ENCODE data around the gene SLC2A11.
"Not testable (repeated sequence)": the region's sequence is repeated elsewhere in the genome, so short reads cannot be mapped to it uniquely, and the experiment has no call there.

Gene SLC2A11

GRCh38 chr22:23897320-23897719 is 39.6 kb downstream of the SLC2A11 start:
- H3K4me2 ChIP-seq (ENCODE audit: insufficient read depth, low read length, poor library complexity, severe bottlenecking) = no peak overlapping the region
- no peak overlapping the region for H4K8ac ChIP-seq (ENCODE audit: low read depth, low read length)
- no peaks in the 10 kb centered on the region for H3K27me3 ChIP-seq (ENCODE audit: control insufficient read depth in 3 of 3, insufficient read depth in 3 of 3, low read depth in 1 of 3, low read length in 3 of 3)
- no peak overlapping the region for H3K14ac ChIP-seq (ENCODE audit: low read length)
- no peak overlapping the region for H3K4me3 ChIP-seq (ENCODE audit: low read length in 2 of 2)
- no peak overlapping the region for H3K27ac ChIP-seq (replicated peaks; ENCODE audit: low read length)
- no peak overlapping the region for H3K18ac ChIP-seq (ENCODE audit: low read length)
- no CpG with 5 or more reads among the region's 3 CpGs for WGBS, 2 donors (ENCODE audit: extremely low coverage in 2 of 2, insufficient read length in 2 of 2, insufficient replicate concordance in 1 of 2)
- H4K91ac ChIP-seq (ENCODE audit: low read depth, low read length, poor library complexity) = no peak overlapping the region
- H3K9ac ChIP-seq (ENCODE audit: low read depth, low read length, poor library complexity) = no peak overlapping the region
- H2BK15ac ChIP-seq (ENCODE audit: low read length) = no peak overlapping the region
- H2BK5ac ChIP-seq (ENCODE audit: low read length) = no peak overlapping the region
- no peak overlapping the region for H2BK120ac ChIP-seq (ENCODE audit: low read depth, low read length)
- no peak overlapping the region for H2AK5ac ChIP-seq (ENCODE audit: low read depth, low read length)
- H3K4ac ChIP-seq (ENCODE audit: low read length) = no peak overlapping the region
- H3K36me3 ChIP-seq (replicated peaks in 1 of 2; ENCODE audit: control insufficient read depth in 2 of 2, insufficient read depth in 2 of 2, low read length in 2 of 2) = peaks cover 21 to 29% of the 10 kb centered on the region in 2 donors
- no peak overlapping the region for H3K23ac ChIP-seq (ENCODE audit: low read depth, low read length, poor library complexity)
- no peak overlapping the region for H2AFZ ChIP-seq (ENCODE audit: low read length)
- H3K4me1 ChIP-seq (ENCODE audit: control insufficient read depth in 2 of 2, insufficient read depth in 1 of 2, low read depth in 1 of 2, low read length in 2 of 2) = peaks cover 5 to 16% of the 10 kb centered on the region in 2 donors
- no peak for DNase-seq (ENCODE audit: low spot score)
- H3K79me1 ChIP-seq (ENCODE audit: low read depth, low read length) = peaks cover 6% of the 10 kb centered on the region
- H2BK12ac ChIP-seq (ENCODE audit: low read length) = no peak overlapping the region
- peaks cover 2 to 14% of the 10 kb centered on the region in 2 donors for H3K9me3 ChIP-seq (replicated peaks in 1 of 2; ENCODE audit: control insufficient read depth in 2 of 2, insufficient read depth in 1 of 2, low read depth in 1 of 2, low read length in 2 of 2)

DNA sequence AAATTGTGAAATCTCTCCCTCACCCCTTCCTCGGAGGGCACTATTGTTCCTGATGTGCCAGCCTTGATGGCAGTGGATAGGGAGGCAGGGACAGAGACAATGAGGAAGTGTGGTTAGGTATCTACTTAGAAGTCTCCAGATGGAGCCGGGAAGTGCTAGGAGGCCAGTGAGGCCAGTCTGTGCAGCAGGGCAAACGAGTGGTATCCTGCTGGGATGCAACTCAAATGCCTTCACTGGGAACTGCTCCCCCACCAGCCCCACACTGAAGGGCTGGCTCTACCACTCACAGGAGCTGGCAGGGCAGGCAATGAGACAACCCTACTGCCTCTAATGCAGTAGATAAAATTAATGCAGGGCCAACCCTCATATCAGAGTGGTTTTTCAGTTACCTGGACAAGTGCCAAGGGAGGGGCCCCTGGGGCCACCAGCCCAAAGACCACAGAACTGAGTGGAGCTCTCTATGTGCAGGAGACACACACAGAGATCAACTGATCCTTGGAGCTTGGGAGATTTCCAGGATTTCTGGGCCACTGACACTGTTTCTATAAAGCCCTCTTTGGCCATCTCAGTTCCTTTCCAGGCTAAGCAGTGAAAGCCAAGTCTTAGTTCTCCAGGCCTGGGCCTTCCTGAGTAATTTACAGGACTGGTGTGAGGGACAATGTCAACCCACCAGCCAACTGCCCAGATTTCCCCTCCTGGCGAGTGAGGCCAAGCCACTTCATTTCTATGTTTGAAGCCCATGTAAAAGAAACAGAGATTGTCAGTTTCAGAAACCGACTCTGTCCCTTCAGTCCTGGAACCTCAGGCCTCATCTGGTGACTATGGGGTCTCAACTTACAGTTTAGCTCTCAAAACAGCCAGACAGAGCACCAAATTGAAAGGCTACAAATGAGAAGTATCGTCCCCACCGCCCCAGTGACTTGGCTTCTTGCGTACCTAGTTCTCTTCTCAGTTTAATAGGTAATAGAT is 40.6 kb downstream of the SLC2A11 start:
- no peak overlapping the region for H3K4me3 ChIP-seq (ENCODE audit: low read length in 2 of 2)

GRCh38 chr22:23899042-23899745 is 41.5 kb downstream of the SLC2A11 start:
- Histone ChIP-seq H3K27me3 (ENCODE audit: control insufficient read depth in 3 of 3, insufficient read depth in 3 of 3, low read depth in 1 of 3, low read length in 3 of 3) (no peaks in the 10 kb centered on the region), H2BK120ac (ENCODE audit: low read depth, low read length) (no peak overlapping the region), H2BK12ac (ENCODE audit: low read length) (no peak overlapping the region), H3K23ac (ENCODE audit: low read depth, low read length, poor library complexity) (no peak overlapping the region), H2AK5ac (ENCODE audit: low read depth, low read length) (no peak overlapping the region), H3K4me2 (ENCODE audit: insufficient read depth, low read length, poor library complexity, severe bottlenecking) (no peak overlapping the region), H3K79me1 (ENCODE audit: low read depth, low read length) (peaks cover 6% of the 10 kb centered on the region), H3K9me3 (replicated peaks in 1 of 2; ENCODE audit: control insufficient read depth in 2 of 2, insufficient read depth in 1 of 2, low read depth in 1 of 2, low read length in 2 of 2) (no peaks in the 10 kb centered on the region), H4K8ac (ENCODE audit: low read depth, low read length) (no peak overlapping the region), H3K4me1 (ENCODE audit: control insufficient read depth in 2 of 2, insufficient read depth in 1 of 2, low read depth in 1 of 2, low read length in 2 of 2) (peaks cover 3 to 9% of the 10 kb centered on the region in 2 donors), H3K18ac (ENCODE audit: low read length) (no peak overlapping the region), H2BK15ac (ENCODE audit: low read length) (no peak overlapping the region), H3K4ac (ENCODE audit: low read length) (no peak overlapping the region), H2AFZ (ENCODE audit: low read length) (no peak overlapping the region), H3K36me3 (replicated peaks in 1 of 2; ENCODE audit: control insufficient read depth in 2 of 2, insufficient read depth in 2 of 2, low read length in 2 of 2) (peaks cover 21 to 31% of the 10 kb centered on the region in 2 donors), H3K14ac (ENCODE audit: low read length) (no peak overlapping the region), H2BK5ac (ENCODE audit: low read length) (no peak overlapping the region), H4K91ac (ENCODE audit: low read depth, low read length, poor library complexity) (no peak overlapping the region), H3K9ac (ENCODE audit: low read depth, low read length, poor library complexity) (no peak overlapping the region), H3K27ac (replicated peaks; ENCODE audit: low read length) (no peak overlapping the region), H3K4me3 (ENCODE audit: low read length in 2 of 2) (no peak overlapping the region)
- WGBS, 2 donors (ENCODE audit: extremely low coverage in 2 of 2, insufficient read length in 2 of 2, insufficient replicate concordance in 1 of 2) = no CpG with 5 or more reads among the region's 6 CpGs
- no peak for DNase-seq (ENCODE audit: low spot score)

More for the DNA sequence above, 40.6 kb downstream of the SLC2A11 start:
- H3K79me1 ChIP-seq (ENCODE audit: low read depth, low read length) = peaks cover 6% of the 10 kb centered on the region
- no peak overlapping the region for H3K4me2 ChIP-seq (ENCODE audit: insufficient read depth, low read length, poor library complexity, severe bottlenecking)
- no peak overlapping the region for H2AFZ ChIP-seq (ENCODE audit: low read length)
- H2BK12ac ChIP-seq (ENCODE audit: low read length) = no peak overlapping the region
- H3K4ac ChIP-seq (ENCODE audit: low read length) = no peak overlapping the region
- no peak overlapping the region for H3K14ac ChIP-seq (ENCODE audit: low read length)
- DNase-seq (ENCODE audit: low spot score) = no peak
- peak overlapping the region; percentile 23 for H3K23ac ChIP-seq (ENCODE audit: low read depth, low read length, poor library complexity)
- peaks cover 21 to 29% of the 10 kb centered on the region in 2 donors for H3K36me3 ChIP-seq (replicated peaks in 1 of 2; ENCODE audit: control insufficient read depth in 2 of 2, insufficient read depth in 2 of 2, low read length in 2 of 2)
- H3K27me3 ChIP-seq (ENCODE audit: control insufficient read depth in 3 of 3, insufficient read depth in 3 of 3, low read depth in 1 of 3, low read length in 3 of 3) = no peaks in the 10 kb centered on the region
- no peak overlapping the region for H4K91ac ChIP-seq (ENCODE audit: low read depth, low read length, poor library complexity)
- no peak overlapping the region for H2BK120ac ChIP-seq (ENCODE audit: low read depth, low read length)
- H4K8ac ChIP-seq (ENCODE audit: low read depth, low read length) = no peak overlapping the region
- H3K27ac ChIP-seq (replicated peaks; ENCODE audit: low read length) = no peak overlapping the region
- no peak overlapping the region for H2BK15ac ChIP-seq (ENCODE audit: low read length)
- no peak overlapping the region for H3K9ac ChIP-seq (ENCODE audit: low read depth, low read length, poor library complexity)
- H2AK5ac ChIP-seq (ENCODE audit: low read depth, low read length) = peak overlapping the region; percentile 41
- no peak overlapping the region for H3K18ac ChIP-seq (ENCODE audit: low read length)
- H3K9me3 ChIP-seq (replicated peaks in 1 of 2; ENCODE audit: control insufficient read depth in 2 of 2, insufficient read depth in 1 of 2, low read depth in 1 of 2, low read length in 2 of 2) = peaks cover 0 to 6% of the 10 kb centered on the region in 2 donors
- H2BK5ac ChIP-seq (ENCODE audit: low read length) = peak overlapping the region; percentile 19
- peaks cover 5 to 15% of the 10 kb centered on the region in 2 donors for H3K4me1 ChIP-seq (ENCODE audit: control insufficient read depth in 2 of 2, insufficient read depth in 1 of 2, low read depth in 1 of 2, low read length in 2 of 2)
- WGBS, 2 donors (ENCODE audit: extremely low coverage in 2 of 2, insufficient read length in 2 of 2, insufficient replicate concordance in 1 of 2) = no CpG with 5 or more reads among the region's 8 CpGs

DNA sequence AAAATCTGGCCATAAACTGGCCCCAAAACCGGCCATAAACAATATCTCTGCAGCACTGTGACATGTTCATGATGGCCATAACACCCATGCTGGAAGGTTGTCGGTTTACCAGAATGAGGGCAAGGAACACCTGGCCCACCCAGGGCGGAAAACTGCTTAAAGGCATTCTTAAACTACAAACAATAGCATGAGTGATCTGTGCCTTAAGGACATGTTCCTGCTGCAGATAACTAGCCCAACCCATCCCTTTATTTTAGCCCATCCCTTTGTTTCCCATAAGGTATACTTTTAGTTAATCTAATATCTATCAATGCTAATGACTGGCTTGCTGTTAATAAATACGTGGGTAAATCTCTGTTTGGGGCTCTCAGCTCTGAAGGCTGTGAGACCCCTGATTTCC is 42.6 kb downstream of the SLC2A11 start:
- peaks cover 21 to 31% of the 10 kb centered on the region in 2 donors for H3K36me3 ChIP-seq (replicated peaks in 1 of 2; ENCODE audit: control insufficient read depth in 2 of 2, insufficient read depth in 2 of 2, low read length in 2 of 2)
- H3K4ac ChIP-seq (ENCODE audit: low read length); H2BK12ac ChIP-seq (ENCODE audit: low read length); H3K4me2 ChIP-seq (ENCODE audit: insufficient read depth, low read length, poor library complexity, severe bottlenecking); DNase-seq (ENCODE audit: low spot score); H3K27me3 ChIP-seq (ENCODE audit: control insufficient read depth in 3 of 3, insufficient read depth in 3 of 3, low read depth in 1 of 3, low read length in 3 of 3); H3K27ac ChIP-seq (replicated peaks; ENCODE audit: low read length); H2BK5ac ChIP-seq (ENCODE audit: low read length); H3K4me3 ChIP-seq (ENCODE audit: low read length in 2 of 2); H2AFZ ChIP-seq (ENCODE audit: low read length); H2AK5ac ChIP-seq (ENCODE audit: low read depth, low read length); H3K18ac ChIP-seq (ENCODE audit: low read length); H3K9me3 ChIP-seq (replicated peaks in 1 of 2; ENCODE audit: control insufficient read depth in 2 of 2, insufficient read depth in 1 of 2, low read depth in 1 of 2, low read length in 2 of 2); H3K4me1 ChIP-seq (ENCODE audit: control insufficient read depth in 2 of 2, insufficient read depth in 1 of 2, low read depth in 1 of 2, low read length in 2 of 2); H4K91ac ChIP-seq (ENCODE audit: low read depth, low read length, poor library complexity); H3K9ac ChIP-seq (ENCODE audit: low read depth, low read length, poor library complexity); H2BK120ac ChIP-seq (ENCODE audit: low read depth, low read length); H4K8ac ChIP-seq (ENCODE audit: low read depth, low read length); H3K23ac ChIP-seq (ENCODE audit: low read depth, low read length, poor library complexity); H2BK15ac ChIP-seq (ENCODE audit: low read length); H3K79me1 ChIP-seq (ENCODE audit: low read depth, low read length); H3K14ac ChIP-seq (ENCODE audit: low read length): not testable (repeated sequence)
- WGBS, 2 donors (ENCODE audit: extremely low coverage in 2 of 2, insufficient read length in 2 of 2, insufficient replicate concordance in 1 of 2) = no CpG with 5 or more reads among the region's 4 CpGs

Measured in neuronal stem cell (in vitro differentiated cells).